ENCODE measurements around the gene ENAH.

- TF ChIP-seq CTCF (IDR thresholded peaks at IDR 0.05; ENCODE audit: low read length) = no peak
- TF ChIP-seq EZH2 (IDR thresholded peaks at IDR 0.05; ENCODE audit: borderline replicate concordance, low read length) = no peak
These were observed 109.6 kb downstream of the ENAH start for GRCh38 chr1:225543350-225543749.
